HG02884 (cell line): ENCODE results near the gene CDH11.

Experiments used
- ATAC-seq: cut with Tn5 transposase; IDR thresholded peaks from one replicate; pipeline ENCODE4 v1.9.1; 2021; ENCODE audit warnings: mild to moderate bottlenecking, moderate library complexity; ENCODE audit not compliant: unreplicated experiment

Gene CDH11

GRCh38 chr16:65038100-65038499, 83.8 kb downstream of the CDH11 start:
- ATAC-seq: no peak

GRCh38 chr16:65037556-65037955, 84.3 kb downstream of the CDH11 start:
- ATAC-seq: no peak

- ATAC-seq: no peak
Observed at GRCh38 chr16:65034915-65035314, 86.9 kb downstream of the CDH11 start.

GRCh38 chr16:65032387-65032786, 89.5 kb downstream of the CDH11 start:
- ATAC-seq: no peak

- no peak for ATAC-seq
Observed at GRCh38 chr16:65024767-65025178, 97.1 kb downstream of the CDH11 start.

- ATAC-seq: no peak
Observed at GRCh38 chr16:65023802-65024201, 98.1 kb downstream of the CDH11 start.

- no peak for ATAC-seq
Observed at GRCh38 chr16:65021852-65022595, 99.8 kb downstream of the CDH11 start.

GRCh38 chr16:65016754-65017153, 105.1 kb downstream of the CDH11 start:
- no peak for ATAC-seq

- ATAC-seq: no peak
Observed at GRCh38 chr16:65015599-65015998, 106.3 kb downstream of the CDH11 start.

GRCh38 chr16:65012357-65012756, 109.5 kb downstream of the CDH11 start:
- no peak for ATAC-seq

- no peak for ATAC-seq
Observed at GRCh38 chr16:65010125-65010524, 111.7 kb downstream of the CDH11 start.

GRCh38 chr16:65005696-65006095, 116.2 kb downstream of the CDH11 start:
- ATAC-seq: no peak

GRCh38 chr16:65004570-65004969, 117.3 kb downstream of the CDH11 start:
- ATAC-seq: no peak

- ATAC-seq: no peak
Observed at GRCh38 chr16:65003621-65004020, 118.2 kb downstream of the CDH11 start.

GRCh38 chr16:65002265-65002664, 119.6 kb downstream of the CDH11 start:
- ATAC-seq: no peak

- ATAC-seq: no peak
Observed at GRCh38 chr16:65000654-65001053, 121.2 kb downstream of the CDH11 start.

GRCh38 chr16:64997751-64998150, 124.1 kb downstream of the CDH11 start:
- no peak for ATAC-seq

GRCh38 chr16:64997121-64997520, 124.7 kb downstream of the CDH11 start:
- ATAC-seq: no peak

- no peak for ATAC-seq
Observed at GRCh38 chr16:64996641-64997040, 125.2 kb downstream of the CDH11 start.

- ATAC-seq: no peak
Observed at GRCh38 chr16:64993464-64993863, 128.4 kb downstream of the CDH11 start.

GRCh38 chr16:64991001-64991400, 130.9 kb downstream of the CDH11 start:
- no peak for ATAC-seq

- ATAC-seq: no peak
Observed at GRCh38 chr16:64990101-64990500, 131.8 kb downstream of the CDH11 start.

GRCh38 chr16:64989050-64989449, 132.8 kb downstream of the CDH11 start:
- no peak for ATAC-seq
